HCT116 (cell line): ENCODE measurements around the gene MTRR. TPM values are rescaled to one million over a fixed set of nuclear protein-coding genes. Genes with fewer than 3 reads are reported as not detected.

Experiments
- ATAC-seq: fragments of 200-7000 bp; cut with Tn5 transposase; 2 replicates; pipeline ENCODE4 v1.9.1; 2020; ENCODE audit warnings: mild to moderate bottlenecking, moderate library complexity
- BruUV-seq: library from RNA; stranded (reverse); fragments of 400-500 nt; replicated peaks from 2 replicates; lab custom pipeline; 2021; lab: Mats Ljungman, UMichigan
- CTCF ChIA-PET: fragments of 300-600 bp; sonication (Branson Sonifier 250); formaldehyde crosslinking; loops from one replicate; lab custom pipeline; 2021; ENCODE audit warnings: antibody characterized with exemption; lab: Charles Lee
- POLR2A ChIA-PET: fragments of 300-600, 350-600 bp; sonication (Branson Sonifier 250); formaldehyde crosslinking; loops from one replicate; lab custom pipeline; 2021; ENCODE audit warnings: antibody characterized with exemption; lab: Charles Lee
- RAD21 ChIA-PET, 2 experiments: fragments of 300-600 bp; sonication (Branson Sonifier 250); formaldehyde crosslinking; loops; one replicate each; lab custom pipeline; 2023; ENCODE audit warnings: low total read pairs in 2 of 2; ENCODE audit not compliant: uncharacterized antibody in 2 of 2, unreplicated experiment in 2 of 2, low non-redundant PET in 1 of 2; lab: Charles Lee
- DNase-seq: peaks from one replicate; pipeline ENCODE4 v3.0.0-alpha.2; 2010; ENCODE audit warnings: low read depth, low spot score
- H2AFZ ChIP-seq: fragments of 200-600 bp; shearing (Covaris generic), sonication (generic); 2 replicates; pipeline ENCODE4 v1.6.1; 2017; ENCODE audit warnings: low read depth, mixed run types, mixed read lengths, antibody characterized with exemption, low read length; ENCODE audit not compliant: poor library complexity, severe bottlenecking
- H3K27ac ChIP-seq: 2 replicates; pipeline ENCODE4 v1.5.1; 2012; ENCODE audit warnings: low read depth, low read length
- H3K27me3 ChIP-seq: fragments of 200-600 bp; sonication (generic); 2 replicates; pipeline ENCODE4 v1.6.1; 2016; ENCODE audit warnings: mixed run types, low read length, mixed read lengths; ENCODE audit not compliant: insufficient read depth
- H3K36me3 ChIP-seq, 2 experiments: fragments of 200-500 bp in 1 of 2; fragments of 200-600 bp in 1 of 2; sonication (Bioruptor generic) in 1 of 2; sonication (generic) in 1 of 2; 2 replicates each; pipeline versions ENCODE4 v1.5.1 to v1.6.1; 2014 to 2016; ENCODE audit warnings: low read length in 2 of 2, inconsistent platforms in 1 of 2, mixed read lengths in 1 of 2, mixed run types in 1 of 2; ENCODE audit not compliant: insufficient read depth in 2 of 2, control insufficient read depth in 1 of 2
- H3K4me1 ChIP-seq, 2 experiments: fragments of 200-600 bp in 1 of 2; sonication (generic) in 1 of 2; 2 replicates each; pipeline versions ENCODE4 v1.5.1 to v1.6.1; 2012 to 2017; ENCODE audit warnings: low read length in 2 of 2, inconsistent platforms in 1 of 2, mild to moderate bottlenecking in 1 of 2, mixed read lengths in 1 of 2, mixed run types in 1 of 2, moderate library complexity in 1 of 2; ENCODE audit not compliant: insufficient read depth in 2 of 2, control insufficient read depth in 1 of 2
- H3K4me2 ChIP-seq: fragments of 200-600 bp; sonication (generic); 2 replicates; pipeline ENCODE4 v1.6.1; 2017; ENCODE audit warnings: mixed run types, low read length, mixed read lengths
- H3K4me3 ChIP-seq, 2 experiments: fragments of 200-600 bp in 1 of 2; sonication (generic) in 1 of 2; replicated peaks in 1 of 2; 2 replicates each; pipeline ENCODE4 v1.5.1; 2011 to 2016; ENCODE audit warnings: low read length in 2 of 2, control low read depth in 1 of 2, low read depth in 1 of 2, mild to moderate bottlenecking in 1 of 2, mixed read lengths in 1 of 2, mixed run types in 1 of 2
- H3K79me2 ChIP-seq: fragments of 200-600 bp; sonication (generic); 2 replicates; pipeline ENCODE4 v1.6.1; 2017; ENCODE audit warnings: mild to moderate bottlenecking, mixed run types, low read length, moderate library complexity, mixed read lengths; ENCODE audit not compliant: insufficient read depth
- H3K9ac ChIP-seq: fragments of 200-600 bp; sonication (generic); 2 replicates; pipeline ENCODE4 v1.6.1; 2016; ENCODE audit warnings: low read length, mixed read lengths
- H3K9me2 ChIP-seq: fragments of 200-600 bp; sonication (generic), shearing (Covaris generic); 2 replicates; pipeline ENCODE4 v1.6.1; 2017; ENCODE audit warnings: mixed run types, mild to moderate bottlenecking, moderate library complexity; ENCODE audit not compliant: insufficient read depth
- H3K9me3 ChIP-seq, 2 experiments: fragments of 200-500 bp in 1 of 2; fragments of 200-600 bp in 1 of 2; sonication (Bioruptor generic) in 1 of 2; sonication (generic) in 1 of 2; 2 replicates each; pipeline ENCODE4 v1.6.1; 2014 to 2017; ENCODE audit warnings: low read length in 2 of 2, mixed read lengths in 2 of 2, inconsistent platforms in 1 of 2, low read depth in 1 of 2, mild to moderate bottlenecking in 1 of 2, mixed run types in 1 of 2, moderate library complexity in 1 of 2; ENCODE audit not compliant: control insufficient read depth in 1 of 2, insufficient read depth in 1 of 2
- H4K20me1 ChIP-seq: fragments of 200-600 bp; sonication (generic), shearing (Covaris generic); 2 replicates; pipeline ENCODE4 v1.6.1; 2017; ENCODE audit warnings: mixed run types, mild to moderate bottlenecking, moderate library complexity; ENCODE audit not compliant: insufficient read depth
- CBX3 ChIP-seq: IDR thresholded peaks from 2 replicates; pipeline ENCODE4 v1.6.1; 2012; ENCODE audit warnings: low read depth
- EGR1 ChIP-seq: IDR thresholded peaks from 2 replicates; pipeline ENCODE4 v1.6.1; 2012; ENCODE audit warnings: low read depth
- ELF1 ChIP-seq: IDR thresholded peaks from 2 replicates; pipeline ENCODE4 v1.6.1; 2012; ENCODE audit warnings: low read depth, borderline replicate concordance
- EZH2 ChIP-seq: fragments of 200-600 bp; sonication (generic); IDR thresholded peaks from 2 replicates; pipeline ENCODE4 v1.6.1; 2017; ENCODE audit warnings: antibody characterized with exemption, mixed run types
- FOSL1 ChIP-seq: IDR thresholded peaks from 2 replicates; pipeline ENCODE4 v1.6.1; 2012; ENCODE audit warnings: low read depth
- JUND ChIP-seq: IDR thresholded peaks from 2 replicates; pipeline ENCODE4 v1.6.1; 2012
- POLR2AphosphoS5 ChIP-seq: IDR thresholded peaks from 2 replicates; pipeline ENCODE4 v1.6.1; 2011; ENCODE audit warnings: mild to moderate bottlenecking, low read depth, low read length, moderate library complexity
- SRF ChIP-seq: IDR thresholded peaks from 2 replicates; pipeline ENCODE4 v1.6.1; 2012; ENCODE audit warnings: low read depth
- YY1 ChIP-seq: IDR thresholded peaks from 2 replicates; pipeline ENCODE4 v1.6.1; 2011; ENCODE audit warnings: low read length, low read depth, moderate library complexity, mild to moderate bottlenecking; ENCODE audit not compliant: insufficient replicate concordance; ENCODE audit errors: extremely low read depth
- ZFX ChIP-seq: fragments of 450-650 bp; IDR thresholded peaks from 2 replicates; pipeline ENCODE4 v1.6.1; 2017
- intact Hi-C: fragments of 100-400 bp; cut with micrococcal nuclease; formaldehyde crosslinking; loops from 2 replicates; pipeline ENCODE4 v1.10.0; 2022
- total RNA-seq: library from RNA; stranded (reverse); gene quantifications from one replicate; pipeline ENCODE4 v1.2.1, GENCODE V29; 2021; ENCODE audit not compliant: unreplicated experiment
- TF ChIP-seq, protein P1 (sequence below), 3 experiments: fragments of 200-600 bp in 1 of 3; sonication (generic) in 1 of 3; IDR thresholded peaks in 2 of 3; conservative IDR thresholded peaks in 1 of 3; 2 replicates each; pipeline ENCODE4 v1.5.1; 2012 to 2017; ENCODE audit warnings: low read depth in 2 of 3, low read length in 2 of 3, antibody characterized with exemption in 1 of 3, borderline replicate concordance in 1 of 3, control low read depth in 1 of 3, mild to moderate bottlenecking in 1 of 3, mixed read lengths in 1 of 3, mixed run types in 1 of 3, moderate library complexity in 1 of 3; ENCODE audit not compliant: insufficient read depth in 1 of 3
- TF ChIP-seq, protein P2 (sequence below): IDR thresholded peaks from 2 replicates; pipeline ENCODE4 v1.6.1; 2012

MTRR gene
- total RNA-seq, 1 experiment from 2014 or later, result 32.5 TPM

DNA sequence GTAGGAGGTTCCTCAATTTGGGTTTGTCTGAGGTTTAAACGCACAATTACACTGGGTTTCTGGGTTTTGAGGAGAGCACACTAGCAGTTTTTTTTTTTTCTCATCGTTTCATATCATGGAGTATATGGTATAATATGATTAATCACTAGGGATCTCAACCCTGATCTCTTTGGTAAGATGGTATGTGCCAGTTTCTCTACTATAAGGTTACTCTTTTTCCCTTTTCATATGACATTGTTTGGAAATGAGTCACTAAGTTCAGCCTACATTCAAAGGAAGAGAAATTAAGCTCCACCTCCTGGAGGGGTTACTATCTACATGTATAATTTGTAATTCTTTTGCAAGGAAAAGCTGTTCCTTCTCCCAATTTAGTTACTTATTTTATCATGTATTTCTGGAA lies 35.2 kb downstream of the MTRR start (continued):
- TF ChIP-seq, protein P1, sequence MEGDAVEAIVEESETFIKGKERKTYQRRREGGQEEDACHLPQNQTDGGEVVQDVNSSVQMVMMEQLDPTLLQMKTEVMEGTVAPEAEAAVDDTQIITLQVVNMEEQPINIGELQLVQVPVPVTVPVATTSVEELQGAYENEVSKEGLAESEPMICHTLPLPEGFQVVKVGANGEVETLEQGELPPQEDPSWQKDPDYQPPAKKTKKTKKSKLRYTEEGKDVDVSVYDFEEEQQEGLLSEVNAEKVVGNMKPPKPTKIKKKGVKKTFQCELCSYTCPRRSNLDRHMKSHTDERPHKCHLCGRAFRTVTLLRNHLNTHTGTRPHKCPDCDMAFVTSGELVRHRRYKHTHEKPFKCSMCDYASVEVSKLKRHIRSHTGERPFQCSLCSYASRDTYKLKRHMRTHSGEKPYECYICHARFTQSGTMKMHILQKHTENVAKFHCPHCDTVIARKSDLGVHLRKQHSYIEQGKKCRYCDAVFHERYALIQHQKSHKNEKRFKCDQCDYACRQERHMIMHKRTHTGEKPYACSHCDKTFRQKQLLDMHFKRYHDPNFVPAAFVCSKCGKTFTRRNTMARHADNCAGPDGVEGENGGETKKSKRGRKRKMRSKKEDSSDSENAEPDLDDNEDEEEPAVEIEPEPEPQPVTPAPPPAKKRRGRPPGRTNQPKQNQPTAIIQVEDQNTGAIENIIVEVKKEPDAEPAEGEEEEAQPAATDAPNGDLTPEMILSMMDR (IDR thresholded peaks at IDR 0.05 in 2 of 3, conservative IDR thresholded peaks at IDR 0.05 in 1 of 3; ENCODE audit: borderline replicate concordance in 1 of 3, insufficient read depth in 1 of 3, low read depth in 2 of 3, low read length in 2 of 3), result no peak
- no peak for TF ChIP-seq JUND

DNA sequence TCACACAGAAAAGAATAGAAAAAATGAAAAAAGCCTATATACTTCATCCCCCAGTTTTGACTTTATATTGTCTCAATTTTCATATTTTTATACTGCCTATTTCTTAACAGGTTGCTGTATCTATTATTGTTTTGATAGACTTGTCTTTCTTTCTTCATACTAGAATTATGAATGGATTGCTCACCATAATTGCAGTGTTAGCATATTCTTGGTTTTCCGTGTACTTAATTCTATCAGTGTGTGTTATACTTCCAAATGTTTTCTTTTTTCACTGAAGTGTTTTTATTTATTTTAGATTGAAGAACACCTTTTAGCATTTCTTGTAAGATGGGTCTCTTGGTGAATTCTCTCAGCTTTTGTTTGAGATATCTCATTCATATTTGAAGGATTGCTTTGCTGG lies 38.7 kb downstream of the MTRR start:
- no peak overlapping the region for H3K4me3 ChIP-seq
- H4K20me1 ChIP-seq, result no peaks in the 10 kb centered on the region
- POLR2A ChIA-PET, result no interaction called here
- H3K27ac ChIP-seq, result no peak overlapping the region
- TF ChIP-seq ELF1 (no peak), EGR1 (no peak), POLR2AphosphoS5 (no peak), CBX3 (no peak), SRF (no peak), YY1 (no peak), EZH2 (no peak), FOSL1 (no peak), ZFX (no peak)
- TF ChIP-seq, protein P2, sequence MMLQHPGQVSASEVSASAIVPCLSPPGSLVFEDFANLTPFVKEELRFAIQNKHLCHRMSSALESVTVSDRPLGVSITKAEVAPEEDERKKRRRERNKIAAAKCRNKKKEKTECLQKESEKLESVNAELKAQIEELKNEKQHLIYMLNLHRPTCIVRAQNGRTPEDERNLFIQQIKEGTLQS, result no peak
- TF ChIP-seq, protein P1 (IDR thresholded peaks at IDR 0.05 in 2 of 3, conservative IDR thresholded peaks at IDR 0.05 in 1 of 3; ENCODE audit: borderline replicate concordance in 1 of 3, insufficient read depth in 1 of 3, low read depth in 2 of 3, low read length in 2 of 3), result no peak
- CTCF ChIA-PET, result no interaction called here
- no peak overlapping the region for H3K9ac ChIP-seq
- peaks cover 0 to 4% of the 10 kb centered on the region in 2 experiments; a peak in 2 of 4 replicates for H3K36me3 ChIP-seq
- H3K4me2 ChIP-seq, result no peak overlapping the region
- intact Hi-C loops, result no loop called here
- RAD21 ChIA-PET, result no interaction called here
- DNase-seq (no peak), ATAC-seq (no peak)
- H3K9me2 ChIP-seq, result no peaks in the 10 kb centered on the region
- H3K27me3 ChIP-seq, result no peaks in the 10 kb centered on the region
- BruUV-seq, result no TSS peak
- no peak overlapping the region for H2AFZ ChIP-seq
- no peaks in the 10 kb centered on the region for H3K79me2 ChIP-seq
- peaks cover 2 to 9% of the 10 kb centered on the region in 2 experiments; a peak in 2 of 4 replicates for H3K4me1 ChIP-seq
- no peaks in the 10 kb centered on the region for H3K9me3 ChIP-seq
